ENCODE results near the gene FBXL20.

DNA sequence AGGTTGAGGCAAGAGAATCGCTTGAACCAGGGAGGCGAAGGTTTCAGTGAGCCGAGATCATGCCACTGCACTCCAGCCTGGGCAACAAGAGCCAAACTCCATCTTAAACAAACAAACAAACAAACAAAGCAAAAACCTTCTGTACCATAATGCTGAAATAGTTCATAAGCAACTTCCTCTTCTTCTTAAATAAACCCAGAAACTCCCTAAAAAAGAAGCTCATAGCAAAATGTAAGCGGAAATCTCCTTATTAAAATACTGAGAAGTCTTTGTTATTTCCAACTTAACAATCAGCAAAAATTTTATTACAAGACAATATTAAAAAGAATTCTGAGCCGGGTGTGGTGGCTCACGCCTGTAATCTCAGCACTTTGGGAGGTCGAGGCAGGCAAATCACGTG is 82.8 kb downstream of the FBXL20 start:
- no peak for TF ChIP-seq POLR2AphosphoS5 (IDR thresholded peaks at IDR 0.05; ENCODE audit: low read depth, low read length)
- TF ChIP-seq REST (IDR thresholded peaks at IDR 0.05; ENCODE audit: insufficient read depth in 1 of 2, low read depth in 2 of 2, low read length in 2 of 2): no peak
- no peak for TF ChIP-seq TAF1 (IDR thresholded peaks at IDR 0.05; ENCODE audit: borderline replicate concordance, insufficient read depth, low read length)

All from PFSK-1 (cell line).